Ascending aorta (tissue), 2 donors: ENCODE results near the gene PPIP5K2. TPM values are rescaled to one million over a fixed set of nuclear protein-coding genes. Genes with fewer than 3 reads are reported as not detected.
A peak's percentile ranks its signal among the peaks of the same experiment; 100 is the strongest.

Source experiments
- DNase-seq, 2 donors: peaks; one replicate each; pipeline ENCODE4 v3.0.0-alpha.2; 2019; ENCODE audit warnings: low spot score in 2 of 2
- H3K27ac ChIP-seq, 2 donors: fragments of 200-600 bp; sonication (generic); one replicate each; pipeline ENCODE4 v1.5.1; 2016 to 2017; ENCODE audit warnings: mild to moderate bottlenecking in 1 of 2
- H3K27me3 ChIP-seq: fragments of 200-600 bp; sonication (generic); one replicate; pipeline ENCODE4 v1.5.1; 2017
- H3K36me3 ChIP-seq, 2 donors: fragments of 200-600 bp; sonication (generic); one replicate each; pipeline ENCODE4 v1.5.1; 2016
- H3K4me1 ChIP-seq, 2 donors: fragments of 200-600 bp; sonication (generic); one replicate each; pipeline ENCODE4 v1.5.1; 2016 to 2017; ENCODE audit warnings: mild to moderate bottlenecking in 1 of 2
- H3K4me3 ChIP-seq, 2 donors: fragments of 200-600 bp; sonication (generic); one replicate each; pipeline ENCODE4 v1.5.1; 2016 to 2017; ENCODE audit warnings: mild to moderate bottlenecking in 1 of 2
- H3K9me3 ChIP-seq, 2 donors: fragments of 200-600 bp; sonication (generic); one replicate each; pipeline ENCODE4 v1.5.1; 2016
- CTCF ChIP-seq, 3 experiments: fragments of 200-600 bp in 2 of 3; fragments of 450-650 bp in 1 of 3; sonication (generic) in 2 of 3; IDR thresholded peaks; one replicate each; pipeline ENCODE4 v1.5.1; 2016 to 2019; ENCODE audit warnings: antibody characterized with exemption in 3 of 3, mild to moderate bottlenecking in 1 of 3, moderate library complexity in 1 of 3
- intact Hi-C: fragments of 100-400 bp; cut with DNase I; formaldehyde crosslinking; loops from one replicate; pipeline ENCODE4 v1.15.1; 2023
- total RNA-seq: library from RNA; depleted of rRNA; stranded (reverse); fragments of >200 nt; gene quantifications from one replicate; pipeline ENCODE4 v1.1.0, GENCODE V29; 2016

Gene PPIP5K2
- total RNA-seq, 1 donor from 2014 or later: 33.2 TPM

- Histone ChIP-seq H3K36me3 (no peaks in the 10 kb centered on the region), H3K4me1 (peaks cover 0 to 3% of the 10 kb centered on the region in 2 donors), H3K27ac (no peak overlapping the region), H3K4me3 (no peak overlapping the region), H3K27me3 (no peaks in the 10 kb centered on the region), H3K9me3 (no peaks in the 10 kb centered on the region)
- TF ChIP-seq CTCF (IDR thresholded peaks at IDR 0.05): no peak
- intact Hi-C loops: no loop called here
- DNase-seq: no peak
Measured at GRCh38 chr5:103112910-103113309, 7.2 kb upstream of the PPIP5K2 start.

- DNase-seq: no peak
- no peak overlapping the region for H3K4me3 ChIP-seq
- no peak for TF ChIP-seq CTCF (IDR thresholded peaks at IDR 0.05)
- intact Hi-C loops: no loop called here
- H3K27me3 ChIP-seq: no peaks in the 10 kb centered on the region
- H3K9me3 ChIP-seq: no peaks in the 10 kb centered on the region
- no peak overlapping the region for H3K27ac ChIP-seq
- H3K4me1 ChIP-seq: peaks cover 0 to 7% of the 10 kb centered on the region in 2 donors
- H3K36me3 ChIP-seq: no peaks in the 10 kb centered on the region
Measured at GRCh38 chr5:103114440-103114839, 5.7 kb upstream of the PPIP5K2 start.

DNA sequence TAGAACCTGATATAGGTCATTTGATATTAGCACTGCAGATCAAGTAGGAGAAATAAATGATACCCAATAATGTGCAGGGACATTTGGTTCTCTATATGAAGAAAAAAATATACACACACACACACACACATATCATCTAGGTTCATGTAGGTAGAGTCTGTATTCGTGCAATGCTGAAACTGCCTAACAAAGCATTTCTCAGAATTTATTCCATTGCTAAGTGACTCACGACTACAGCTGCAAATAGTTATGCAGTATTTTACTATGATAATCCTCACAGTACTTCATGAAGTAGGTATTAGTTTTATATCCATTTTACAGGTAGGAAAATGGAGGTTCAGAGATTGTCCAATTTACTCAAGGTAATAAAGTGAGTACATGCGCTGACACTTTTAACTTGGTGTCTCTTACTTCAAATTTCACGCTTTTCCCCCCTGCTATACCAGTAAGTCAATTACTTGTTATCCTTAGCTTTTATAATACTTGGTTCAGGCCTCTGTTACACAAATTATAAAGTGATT, 2.6 kb upstream of the PPIP5K2 start:
- no peaks in the 10 kb centered on the region for H3K9me3 ChIP-seq
- DNase-seq: no peak
- peaks cover 0 to 15% of the 10 kb centered on the region in 2 donors for H3K4me1 ChIP-seq
- no peak for TF ChIP-seq CTCF (IDR thresholded peaks at IDR 0.05)
- intact Hi-C loops: loop anchor here (5.0 kb wide), 1 partner anchor 445 kb away; the partner anchor contains the start of gene NUDT12
- peak overlapping the region in 1 of 2 donors; percentile 3 for H3K4me3 ChIP-seq
- no peaks in the 10 kb centered on the region for H3K36me3 ChIP-seq
- H3K27ac ChIP-seq: no peak overlapping the region
- H3K27me3 ChIP-seq: no peaks in the 10 kb centered on the region

DNA sequence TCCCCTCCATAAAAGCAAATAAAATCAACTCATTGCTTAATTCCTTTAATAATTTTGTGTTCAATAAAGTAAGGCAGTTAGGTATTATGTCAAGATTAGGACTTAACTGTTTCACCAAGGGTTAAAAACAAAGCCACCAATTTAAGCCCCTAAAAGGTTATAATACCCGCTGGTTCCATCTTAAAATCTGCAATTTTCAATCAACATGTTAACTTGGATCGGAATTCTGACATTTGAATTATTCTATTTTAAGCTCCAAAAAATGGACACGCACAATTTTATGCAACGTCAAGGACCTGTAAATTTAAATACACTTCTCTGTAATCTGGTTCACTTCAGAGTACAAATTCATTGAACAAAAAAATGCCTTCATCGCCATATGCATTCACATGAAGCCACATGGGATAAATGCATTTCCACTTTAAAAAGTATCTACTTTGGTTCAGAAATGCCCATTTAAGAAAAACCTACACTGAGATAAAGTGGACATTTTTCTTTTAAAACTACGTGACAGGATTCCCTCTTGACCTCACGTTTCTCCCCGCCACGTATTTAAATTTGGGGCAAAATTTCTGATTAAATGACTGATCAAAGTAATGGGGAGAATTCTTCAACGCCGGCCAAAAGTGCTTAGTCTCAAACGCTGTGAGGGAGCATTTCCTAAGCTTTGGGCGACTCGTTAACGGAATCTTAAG, 884 bp upstream of the PPIP5K2 start:
- H3K27ac ChIP-seq: peak overlapping the region; percentile 89 to 93
- no peak for TF ChIP-seq CTCF (IDR thresholded peaks at IDR 0.05)
- H3K27me3 ChIP-seq: no peaks in the 10 kb centered on the region
- no peaks in the 10 kb centered on the region for H3K36me3 ChIP-seq
- H3K9me3 ChIP-seq: no peaks in the 10 kb centered on the region
- peaks cover 0 to 18% of the 10 kb centered on the region in 2 donors for H3K4me1 ChIP-seq
- peak overlapping the region; percentile 84 to 92 for H3K4me3 ChIP-seq
- DNase-seq: no peak
- intact Hi-C loops: loop anchor here (1.0 to 5.0 kb wide), 3 partner anchors 24 to 443 kb away; partner anchors contain the start of genes NUDT12 and PAM

DNA sequence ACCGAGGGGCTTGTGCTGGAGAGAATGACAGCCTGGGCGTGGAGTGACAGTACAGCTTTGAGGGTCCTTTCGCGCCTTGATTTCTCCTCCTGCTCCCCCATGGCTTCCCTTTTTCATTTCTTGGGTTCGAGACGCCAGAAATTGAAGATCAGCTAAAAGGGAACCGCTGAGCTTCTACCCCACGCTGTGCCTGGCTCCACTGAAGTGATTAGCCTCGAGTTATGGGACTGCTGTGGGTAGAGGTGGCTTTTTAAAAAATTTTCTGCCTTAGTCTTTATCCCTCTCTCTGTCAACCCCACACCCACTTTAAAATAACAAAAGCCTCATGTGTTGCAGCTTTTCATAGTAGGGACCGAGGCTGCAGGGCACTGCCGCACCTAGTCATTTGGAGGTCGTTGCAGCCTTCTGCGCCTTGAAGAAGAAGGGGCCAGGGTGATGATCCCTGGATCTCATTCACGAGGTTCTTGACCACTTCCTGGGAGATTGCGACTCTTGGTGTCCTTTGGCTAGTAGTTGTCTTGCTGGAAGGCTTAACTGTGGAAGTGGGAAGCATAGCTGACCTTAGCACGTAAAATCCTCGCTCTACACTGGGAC, 603 bp downstream of the PPIP5K2 start:
- Histone ChIP-seq H3K27ac (peak overlapping the region; percentile 89 to 93), H3K27me3 (no peaks in the 10 kb centered on the region), H3K36me3 (no peaks in the 10 kb centered on the region), H3K4me3 (peak overlapping the region; percentile 84 to 92), H3K4me1 (peaks cover 0 to 18% of the 10 kb centered on the region in 2 donors), H3K9me3 (no peaks in the 10 kb centered on the region)
- intact Hi-C loops: loop anchor here (2.0 kb wide), 1 partner anchor 138 kb away; the partner anchor contains the start of gene MACIR
- DNase-seq: no peak
- TF ChIP-seq CTCF (IDR thresholded peaks at IDR 0.05): no peak
